Smooth muscle cell of the brain vasculature (primary cell): ENCODE results near the gene SLC43A2.

Experiments used
- DNase-seq: peaks from one replicate; pipeline ENCODE4 v3.0.0-alpha.2; 2012; ENCODE audit warnings: low read depth, low spot score

The SLC43A2 gene

DNA sequence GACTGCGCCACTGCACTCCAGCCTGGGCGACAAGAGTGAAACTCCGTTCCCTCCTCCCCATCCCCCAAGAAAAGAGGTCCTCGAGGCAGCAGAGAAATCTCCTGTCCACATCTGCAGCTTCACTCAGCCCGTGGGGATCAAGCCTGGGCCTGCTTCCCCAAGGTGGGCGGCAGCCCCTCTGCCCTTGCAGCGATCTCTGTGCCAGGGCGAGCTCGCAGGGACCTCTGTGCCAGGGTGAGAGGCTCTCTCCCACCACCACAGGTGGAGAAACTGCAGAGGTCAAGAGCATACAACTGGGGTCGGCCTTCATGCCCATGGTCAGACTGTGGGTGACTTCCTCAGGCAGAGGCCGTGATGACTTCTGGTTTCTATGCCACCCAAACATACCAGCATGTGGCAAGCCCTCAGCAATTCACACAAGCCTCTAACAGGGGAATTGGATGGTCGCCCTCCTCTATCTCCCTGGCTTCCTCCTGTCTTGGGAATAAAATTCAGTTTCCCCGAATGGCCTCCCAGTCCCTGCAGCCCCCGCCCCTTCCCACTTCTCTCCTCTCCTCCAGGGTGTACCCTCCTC lies 5.5 kb downstream of the SLC43A2 start:
- no peak for DNase-seq

DNA sequence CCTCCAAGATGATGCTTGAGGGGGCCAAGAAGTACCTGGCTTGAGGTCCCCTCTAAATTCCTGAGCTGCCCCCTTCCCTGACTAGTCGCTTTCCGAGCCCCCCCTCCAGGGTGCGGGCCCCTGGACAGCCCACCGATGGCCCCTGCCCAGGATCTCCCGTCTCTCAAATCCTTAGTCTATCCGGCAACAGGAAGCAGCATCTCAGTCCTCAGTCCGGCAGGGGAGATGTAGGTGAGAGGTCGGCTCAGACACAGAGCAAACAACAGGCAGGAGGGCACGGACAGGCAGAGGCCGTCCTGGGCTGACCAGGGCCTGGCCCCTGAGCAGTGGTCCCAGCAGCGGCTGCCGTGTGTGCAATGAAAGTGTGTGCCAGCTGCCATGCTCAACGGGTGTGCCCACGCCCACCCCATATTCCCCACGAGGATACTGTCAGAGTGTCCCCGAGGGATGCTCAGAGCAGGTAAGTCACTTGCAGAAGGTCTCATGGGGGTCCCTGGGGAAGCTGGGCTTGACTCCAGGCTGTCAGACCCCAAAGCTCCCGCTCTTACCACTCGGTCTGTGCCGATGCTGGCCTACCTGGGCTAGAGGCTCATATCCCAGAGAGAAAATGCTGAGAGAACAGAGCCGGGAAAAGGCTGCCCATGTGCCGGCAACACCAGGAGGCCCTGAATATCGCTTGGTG lies 7.2 kb downstream of the SLC43A2 start:
- DNase-seq: no peak

DNA sequence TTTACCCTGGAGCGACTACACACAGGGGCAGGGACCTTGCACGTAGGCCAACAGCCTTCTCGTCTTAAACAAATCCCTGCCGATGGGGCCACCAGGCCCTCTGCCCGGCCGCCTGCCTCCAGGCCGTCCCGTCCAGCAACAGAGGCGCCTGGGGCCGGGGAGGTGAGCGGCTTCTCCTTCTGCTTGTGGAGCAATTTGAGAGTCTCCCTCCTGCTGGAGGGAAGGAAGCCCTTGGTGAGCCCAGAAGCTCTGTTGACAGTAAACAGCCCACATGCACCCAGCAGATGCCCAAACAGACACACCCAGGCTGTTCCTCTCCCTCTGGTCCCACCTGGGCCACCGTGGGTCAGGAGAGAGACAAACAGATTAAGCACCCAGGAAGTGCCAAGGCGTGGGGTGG lies 8.1 kb downstream of the SLC43A2 start:
- DNase-seq: no peak

DNA sequence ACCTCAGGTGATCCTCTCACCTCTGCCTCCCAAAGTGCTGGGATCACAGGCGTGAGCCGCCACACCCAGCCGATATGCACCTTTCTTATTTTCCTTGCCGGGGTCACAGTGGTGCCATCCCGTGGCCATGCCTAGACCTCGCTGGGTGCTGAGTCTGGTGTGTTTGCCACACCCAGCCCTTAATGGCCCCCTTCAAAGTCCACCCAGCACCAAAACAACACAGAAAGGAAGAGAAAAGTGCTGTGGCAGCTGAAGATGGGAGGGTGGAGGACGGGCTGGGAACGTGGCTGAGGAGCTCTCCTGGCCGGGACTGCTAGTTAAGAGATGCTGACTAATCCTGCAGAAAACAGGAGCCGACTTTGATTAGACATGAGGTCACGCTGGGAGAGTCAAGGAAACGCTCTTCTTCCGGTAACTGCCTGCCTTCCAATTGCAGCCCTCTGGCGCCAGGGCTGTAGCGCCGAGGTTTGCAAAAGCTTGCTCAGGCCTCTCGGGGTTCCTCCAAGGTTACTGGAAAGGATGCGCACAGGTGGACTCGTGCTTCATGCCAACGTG lies 10.9 kb downstream of the SLC43A2 start:
- DNase-seq: no peak

DNA sequence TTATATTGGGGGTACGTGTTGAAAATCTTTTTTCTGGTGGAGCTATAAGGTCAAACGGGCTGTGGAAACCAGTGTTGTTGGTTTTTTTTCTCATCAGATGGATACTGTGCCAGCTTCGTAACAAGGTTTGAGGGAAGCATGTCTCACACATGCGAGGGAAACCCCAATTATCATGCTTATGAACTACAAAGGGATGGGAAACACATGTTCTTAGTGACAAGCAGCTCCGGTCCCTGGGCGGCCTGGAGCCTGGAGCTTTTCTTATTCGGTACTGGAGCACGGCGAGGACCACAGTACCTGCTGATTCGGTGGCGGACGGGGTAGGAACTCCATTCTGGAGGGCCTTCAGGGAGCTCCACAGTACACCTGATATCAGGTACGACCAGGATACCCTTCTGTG lies 12.5 kb downstream of the SLC43A2 start:
- no peak for DNase-seq

DNA sequence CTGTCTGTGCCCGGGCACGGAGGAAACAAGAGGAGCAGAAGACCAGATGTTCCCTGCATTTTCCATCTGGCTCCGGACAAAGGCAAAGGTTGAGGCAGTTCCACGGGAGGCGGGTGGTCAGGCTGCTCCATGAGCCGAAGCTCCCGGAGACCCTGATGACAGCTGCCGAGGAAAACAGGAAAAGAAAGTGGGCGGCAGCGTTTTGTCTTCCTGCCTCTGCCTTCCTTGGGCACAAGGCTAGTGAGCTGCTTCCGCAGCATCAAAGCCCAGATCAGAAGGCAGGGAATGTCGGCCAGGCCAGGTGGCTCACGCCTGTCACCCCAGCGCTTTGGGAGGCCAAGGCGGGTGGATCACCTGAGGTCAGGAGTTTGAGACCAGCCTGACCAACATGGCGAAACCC lies 16.2 kb downstream of the SLC43A2 start:
- no peak for DNase-seq

DNA sequence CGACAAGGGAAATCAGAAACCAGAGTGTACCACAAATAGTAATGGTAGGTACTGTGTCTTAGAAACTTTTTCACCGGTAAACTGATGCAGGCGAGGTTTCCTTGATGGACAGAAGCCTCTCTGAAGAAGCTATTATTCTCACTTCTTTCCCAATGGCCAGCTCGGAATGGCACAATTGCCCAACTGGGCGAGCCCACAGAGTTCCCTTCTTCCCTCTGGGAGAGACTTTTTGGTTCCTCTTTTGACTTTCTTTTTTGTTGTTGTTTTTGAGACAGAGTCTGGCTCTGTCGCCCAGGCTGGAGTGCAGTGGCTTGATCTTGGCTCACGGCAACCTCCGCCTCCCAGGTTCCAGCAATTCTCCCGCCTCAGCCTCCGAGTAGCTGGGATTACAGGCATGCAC lies 16.9 kb downstream of the SLC43A2 start:
- no peak for DNase-seq

DNA sequence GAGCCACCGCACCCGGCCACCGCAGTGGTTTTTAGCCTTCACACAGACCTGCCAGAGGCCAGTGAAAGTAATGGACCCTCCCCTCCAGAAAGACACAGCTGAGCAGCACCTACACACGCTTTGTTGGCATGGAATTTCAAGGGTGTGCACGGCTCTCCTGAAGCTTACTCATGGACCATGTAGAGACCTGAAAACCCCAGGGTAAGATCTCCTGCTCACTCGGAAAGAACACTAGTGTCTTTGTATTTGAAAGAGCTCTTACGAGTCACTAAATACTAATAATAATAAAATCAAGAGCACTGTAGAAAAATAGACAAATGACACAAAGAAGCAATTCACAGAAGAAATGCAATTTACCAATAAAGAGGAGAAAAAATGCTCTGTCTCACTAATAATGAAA lies 20.0 kb downstream of the SLC43A2 start:
- DNase-seq: no peak

DNA sequence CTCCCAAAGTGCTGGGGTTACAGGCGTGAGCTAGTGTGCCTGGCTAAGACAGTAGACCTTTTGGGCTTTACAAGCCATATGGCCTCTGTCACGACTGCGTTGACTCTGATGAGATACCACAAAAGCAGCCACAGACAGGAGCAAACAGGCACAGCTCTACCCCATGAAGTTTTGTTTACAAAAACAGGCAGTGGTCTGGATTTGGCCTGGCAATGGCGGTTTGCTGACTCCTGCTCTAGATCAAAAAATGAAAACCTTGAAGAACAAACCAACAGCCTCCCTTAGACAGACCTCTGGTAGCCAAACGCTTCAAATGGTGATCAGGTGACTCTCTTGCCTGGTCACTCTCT lies 20.7 kb downstream of the SLC43A2 start:
- no peak for DNase-seq

DNA sequence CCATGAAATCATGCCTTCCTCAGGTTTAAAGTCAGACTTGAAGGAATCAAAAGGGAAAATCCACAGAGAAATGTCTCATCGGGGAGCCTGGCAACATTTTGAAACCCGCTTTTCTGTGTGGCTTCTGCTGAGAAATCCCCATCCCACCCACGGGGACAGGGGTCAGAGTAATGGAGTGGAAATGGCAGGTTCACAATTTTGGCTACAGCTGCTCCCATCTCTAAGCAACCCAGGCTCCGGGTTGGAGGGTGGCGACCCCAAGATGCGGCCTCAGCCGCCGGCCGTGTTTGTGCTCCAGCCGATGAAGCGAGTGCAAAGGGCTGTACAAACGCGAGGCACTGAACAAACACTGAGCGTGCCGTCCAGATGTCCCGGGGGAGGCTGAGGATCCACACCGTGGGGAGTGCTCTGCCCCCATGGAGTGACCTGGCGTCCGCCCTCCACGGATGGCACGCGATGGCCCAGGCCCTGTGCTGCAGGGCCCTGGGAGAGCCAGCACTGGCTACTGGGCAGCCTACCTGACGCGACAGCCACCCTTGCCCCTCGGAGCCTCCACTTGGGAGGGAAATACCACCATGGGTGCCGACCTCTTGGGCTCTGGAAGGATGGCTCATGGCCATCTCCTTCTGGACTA lies 22.2 kb downstream of the SLC43A2 start:
- DNase-seq: no peak

DNA sequence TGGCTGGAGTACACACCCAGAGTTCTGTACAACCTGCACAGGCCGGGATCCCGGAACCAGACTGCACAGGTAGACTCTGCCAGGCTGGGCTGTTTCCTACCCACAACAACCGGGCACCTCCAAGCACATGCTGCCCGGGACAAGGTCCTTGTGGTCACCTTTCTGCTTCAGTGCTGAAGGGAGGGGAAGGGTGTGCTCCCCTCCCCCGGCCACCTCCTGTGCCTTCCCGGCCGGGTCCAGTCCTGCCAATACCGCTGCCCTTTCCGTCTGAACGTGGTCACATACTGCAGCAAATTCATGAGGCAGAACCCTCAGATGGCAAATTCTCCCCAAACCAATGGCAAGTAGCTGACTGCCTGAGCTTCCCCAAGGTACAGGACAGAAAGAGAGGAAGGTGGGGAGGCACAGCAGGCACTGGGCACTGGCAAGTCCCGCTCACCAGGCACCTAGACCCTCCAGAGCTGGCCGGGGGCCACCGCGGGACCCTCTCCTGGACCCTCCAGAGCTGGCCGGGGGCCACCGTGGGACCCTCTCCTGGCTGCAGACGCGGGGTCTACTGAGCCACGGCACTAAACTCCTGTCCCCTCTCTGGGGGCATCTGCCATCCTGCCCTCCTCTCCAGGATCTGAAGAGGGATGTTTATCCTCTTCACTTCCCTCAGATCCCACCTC lies 22.8 kb downstream of the SLC43A2 start:
- DNase-seq: no peak

DNA sequence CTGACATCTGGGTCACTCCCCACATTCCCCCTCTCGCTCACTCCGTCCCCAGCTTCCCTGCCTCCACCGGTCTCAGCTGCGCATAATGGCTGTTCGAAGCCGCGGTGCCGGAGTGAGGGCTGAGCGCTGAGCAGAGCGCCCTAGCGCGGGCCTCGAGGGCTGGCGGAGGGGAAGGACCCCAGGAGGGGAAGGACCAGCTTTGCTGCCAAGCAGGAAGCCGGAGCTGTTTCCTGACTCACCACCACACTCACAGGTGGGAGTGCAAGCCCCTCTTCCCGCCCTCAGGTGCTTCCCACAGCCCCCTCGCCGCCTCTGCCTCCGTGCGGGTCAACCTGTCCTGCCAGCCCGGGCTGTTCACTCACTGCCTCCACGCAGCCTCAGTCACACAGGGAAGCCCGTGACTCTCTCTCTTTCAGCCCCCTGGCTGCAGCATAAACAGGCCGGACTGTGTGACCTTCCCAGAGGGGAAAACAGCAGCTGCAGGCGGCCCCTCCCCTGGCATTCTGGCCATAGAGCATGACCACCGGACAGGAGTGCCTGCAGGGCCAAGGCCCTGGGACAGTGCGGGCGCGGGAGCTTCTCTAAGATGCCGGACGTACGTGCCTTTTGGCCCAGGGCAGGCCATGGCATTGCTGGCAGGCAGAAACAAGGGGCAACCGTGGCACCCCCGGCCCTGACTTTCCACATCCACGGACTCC lies 23.7 kb downstream of the SLC43A2 start:
- no peak for DNase-seq

DNA sequence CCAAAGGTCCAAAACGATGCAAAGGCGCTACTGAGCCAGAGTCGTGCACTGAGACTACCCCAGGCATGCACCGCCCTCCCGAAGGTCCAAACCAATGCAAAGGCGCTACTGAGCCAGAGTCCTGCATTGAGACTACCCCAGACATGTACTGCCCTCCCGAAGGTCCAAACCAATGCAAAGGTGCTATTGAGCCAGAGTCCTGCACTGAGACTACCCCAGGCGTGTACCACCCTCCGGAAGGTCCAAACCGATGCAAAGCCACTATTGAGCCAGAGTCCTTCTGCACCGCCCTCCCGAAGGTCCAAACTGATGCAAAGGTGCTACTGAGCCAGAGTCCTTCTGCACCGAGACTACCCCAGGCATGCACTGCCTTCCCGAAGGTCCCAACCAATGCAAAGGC lies 27.1 kb downstream of the SLC43A2 start:
- DNase-seq: no peak

DNA sequence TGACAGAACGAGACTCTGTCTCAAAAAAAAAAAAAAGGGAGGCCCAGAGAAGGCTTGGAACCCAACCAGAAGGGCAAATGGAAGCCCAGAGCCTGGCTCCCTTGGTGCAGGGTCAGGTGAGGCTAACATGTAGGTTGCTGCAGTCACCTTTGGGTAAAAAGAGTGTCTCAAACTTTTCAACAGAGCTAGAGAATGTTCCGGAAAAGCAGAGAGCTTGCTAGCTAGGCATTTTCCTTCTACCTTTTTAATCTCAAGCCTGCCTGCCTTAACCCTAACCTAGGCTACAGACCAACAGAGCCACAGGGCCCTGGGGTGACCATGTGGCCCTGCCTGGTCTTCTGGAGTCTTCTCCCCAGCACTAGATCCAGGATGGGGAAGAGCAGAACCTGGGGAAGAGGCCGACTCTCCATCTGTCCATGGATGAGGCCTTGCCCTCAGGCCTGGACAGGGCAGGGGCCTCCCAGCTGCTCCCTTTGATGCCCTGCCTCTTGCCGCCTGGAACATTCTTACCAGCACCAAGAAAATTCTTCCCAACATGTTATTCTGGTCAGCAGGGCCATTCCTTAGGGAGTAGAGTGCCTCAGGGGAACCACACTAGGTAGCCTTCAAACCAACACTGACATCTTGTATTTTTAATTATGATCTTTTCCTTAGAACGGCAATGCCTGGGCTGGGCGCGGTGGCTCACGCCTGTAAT lies 30.1 kb downstream of the SLC43A2 start:
- DNase-seq: no peak

DNA sequence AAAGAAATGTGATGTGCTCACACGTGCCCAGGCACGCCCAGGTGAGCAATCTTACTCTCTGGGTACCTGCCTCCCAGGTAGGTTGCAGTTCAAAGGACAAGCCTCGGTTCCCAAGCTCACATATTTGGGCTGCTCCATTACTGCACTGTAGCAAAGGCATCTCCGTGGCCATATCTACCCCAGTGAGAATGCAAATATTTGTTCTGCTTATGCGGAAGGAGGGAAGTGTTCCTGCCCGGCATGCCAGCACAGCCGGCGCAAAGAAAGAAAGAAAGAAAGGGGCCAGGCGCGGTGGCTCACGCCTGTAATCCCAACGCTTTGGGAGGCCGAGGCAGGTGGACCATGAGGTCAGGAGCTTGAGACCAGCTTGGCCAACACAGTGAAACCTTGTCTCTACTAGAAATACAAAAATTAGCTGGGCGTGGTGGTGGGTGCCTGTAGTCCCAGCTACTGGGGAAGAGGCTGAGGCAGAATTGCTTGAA lies 30.7 kb downstream of the SLC43A2 start:
- DNase-seq: no peak

DNA sequence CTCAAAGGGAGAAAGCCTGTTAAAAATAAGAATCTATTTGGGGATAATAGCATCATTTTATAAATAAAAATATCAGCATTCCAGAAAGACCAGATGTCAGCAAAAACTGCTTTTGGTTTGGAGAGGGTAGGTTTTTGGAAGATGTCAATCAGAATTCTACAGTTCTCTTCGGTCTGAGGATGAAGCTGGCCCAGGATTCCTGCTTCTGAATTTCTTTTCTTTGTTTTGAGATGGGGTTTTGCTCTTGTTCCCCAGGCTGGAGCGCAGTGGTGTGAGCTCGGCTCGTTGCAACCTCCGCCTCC lies 35.1 kb downstream of the SLC43A2 start:
- DNase-seq: no peak

DNA sequence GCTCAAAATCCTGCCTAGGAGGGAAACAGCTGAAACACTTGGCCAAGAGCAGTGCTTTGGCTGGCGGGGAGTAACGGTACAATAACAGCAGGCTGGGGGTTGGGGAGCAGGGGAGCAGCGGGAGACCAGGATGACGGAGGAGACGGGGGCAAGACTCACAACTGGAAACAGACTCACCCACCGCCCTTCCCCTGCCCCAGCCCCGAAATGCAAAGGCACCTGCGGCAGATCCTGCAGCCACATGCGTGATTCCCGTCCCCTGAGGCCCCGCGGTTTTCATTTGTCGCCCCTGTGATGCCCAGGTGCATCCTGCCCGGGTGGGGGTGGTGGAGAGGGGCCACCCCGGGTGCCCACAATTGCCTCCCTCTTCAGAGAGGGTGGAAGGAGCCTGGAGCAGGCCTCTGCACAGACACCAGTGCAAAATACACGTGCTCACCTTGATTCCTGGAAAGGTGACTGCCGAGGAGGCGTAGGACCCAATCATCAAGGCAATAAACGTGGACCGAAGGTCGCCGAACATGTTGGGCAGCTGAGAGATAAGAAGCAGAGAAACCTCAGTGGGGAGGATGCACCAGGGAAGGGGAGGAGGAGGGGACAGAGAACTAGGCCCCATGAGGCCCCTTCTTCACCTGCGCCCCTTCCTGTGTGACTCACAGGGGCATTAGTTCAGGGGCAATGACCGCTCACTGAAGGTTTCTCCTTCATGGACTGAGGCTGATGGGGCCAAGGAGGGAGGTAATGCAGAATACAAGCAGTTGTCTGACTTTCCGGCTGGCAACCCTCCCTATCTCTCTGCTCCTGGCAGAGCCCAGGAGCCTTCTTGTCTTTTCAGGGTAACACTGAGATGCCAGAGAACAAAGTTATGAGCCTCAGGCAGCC lies 35.6 kb downstream of the SLC43A2 start:
- no peak for DNase-seq

DNA sequence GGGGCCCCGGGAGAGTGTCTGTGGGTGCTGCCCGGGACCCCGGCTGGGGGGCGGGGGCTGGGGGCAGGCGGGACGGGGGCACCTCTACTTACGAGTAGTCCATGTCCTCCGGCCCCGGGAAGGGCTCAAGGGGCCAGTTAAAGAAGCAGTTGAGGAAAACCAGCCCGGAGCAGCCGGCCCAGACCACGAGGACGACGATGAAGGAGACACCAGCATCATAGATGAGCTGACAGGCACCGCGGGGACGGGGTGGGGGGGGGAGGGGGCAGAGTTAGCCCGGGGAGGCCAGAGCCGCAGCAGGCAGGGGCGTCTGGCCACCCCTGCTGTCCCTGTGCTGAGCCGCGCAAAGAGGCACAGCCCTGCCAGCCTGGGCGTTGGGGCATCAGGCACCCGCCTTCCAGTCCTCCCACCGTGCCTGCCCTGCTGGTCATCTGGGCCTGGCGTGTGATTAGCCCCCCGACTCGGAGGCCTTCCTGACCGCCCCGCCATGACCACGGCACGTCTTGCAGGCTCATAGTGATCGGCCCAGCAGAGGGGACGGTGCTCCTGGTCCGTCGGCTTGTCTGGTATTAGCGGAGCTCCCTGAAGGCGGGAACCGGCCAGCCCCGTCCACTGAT lies 37.1 kb downstream of the SLC43A2 start:
- no peak for DNase-seq

DNA sequence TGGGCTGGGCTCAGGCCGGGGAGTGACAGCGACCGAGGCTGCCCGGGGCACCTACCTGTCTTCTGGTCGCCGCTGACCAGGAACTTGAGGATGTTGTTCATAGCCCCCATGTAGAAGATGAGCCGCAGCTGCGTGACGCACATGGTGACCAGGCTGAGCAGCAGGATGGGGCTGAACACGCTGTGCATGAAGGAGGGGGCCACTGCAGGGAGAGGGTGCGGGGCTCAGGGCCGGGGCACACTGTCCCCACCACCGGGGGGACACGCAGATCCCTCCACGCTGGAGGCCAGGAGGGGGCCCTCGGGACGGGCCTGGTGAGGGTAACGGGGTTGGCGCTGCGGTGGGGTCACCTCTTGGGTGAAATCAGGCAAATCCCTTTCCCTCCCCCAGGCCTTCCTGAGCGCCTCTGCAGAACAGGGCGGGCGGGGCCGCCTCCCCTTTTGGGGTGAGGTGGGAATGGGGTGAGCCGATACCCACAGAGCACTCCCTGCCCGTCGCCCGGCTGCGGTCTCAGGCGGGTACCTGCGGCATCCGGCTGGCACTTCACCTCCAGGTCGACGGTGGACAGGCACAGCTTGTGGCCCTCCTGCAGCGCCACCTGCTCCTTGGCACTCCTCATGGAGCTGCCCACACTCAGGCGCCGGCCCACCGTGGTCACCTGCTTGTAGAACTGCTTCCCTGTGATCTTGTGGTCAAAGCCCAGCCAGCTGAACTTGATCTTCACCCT lies 37.7 kb downstream of the SLC43A2 start:
- no peak for DNase-seq
